Stimulated activated CD4-positive, alpha-beta T cell treated with anti-CD3 and anti-CD28 coated beads, Interleukin-1b, Interleukin-23, amount 100 ng/mL, for 48 hours (primary cell): Measurements from ENCODE around the gene ANKS1B.
"Not testable (repeated sequence)": the region's sequence is repeated elsewhere in the genome, so short reads cannot be mapped to it uniquely, and the experiment has no call there.

Experiments
- DNase-seq: peaks from one replicate; pipeline ENCODE4 v3.0.0-alpha.2; 2020

The ANKS1B gene

DNA sequence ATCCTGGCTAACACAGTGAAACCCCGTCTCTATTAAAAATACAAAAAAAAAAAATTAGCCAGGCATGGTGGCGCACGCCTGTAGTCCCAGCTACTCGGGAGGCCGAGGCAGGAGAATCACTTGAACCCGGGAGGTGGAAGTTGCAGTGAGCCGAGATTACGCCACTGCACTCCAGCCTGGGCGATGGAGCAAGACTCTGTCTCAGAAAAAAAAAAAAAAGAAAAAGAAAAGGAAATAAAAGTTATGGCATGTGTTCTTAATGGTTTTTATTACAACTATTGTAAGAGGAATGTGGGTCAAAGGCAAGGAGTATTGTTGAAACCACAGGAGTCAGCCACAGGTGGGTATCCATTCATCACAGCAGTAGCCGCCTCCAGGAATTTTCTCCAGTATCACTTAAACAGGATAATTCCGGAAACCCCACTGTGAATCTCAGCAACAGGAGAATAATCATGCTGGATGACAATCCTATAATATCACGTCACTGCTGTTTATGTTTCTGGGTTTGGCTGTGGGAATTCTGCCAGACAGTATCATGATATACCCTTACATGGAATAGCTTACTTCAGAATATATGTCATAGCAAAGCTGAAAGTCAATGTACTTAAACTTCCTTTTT lies 1147.5 kb downstream of the ANKS1B start:
- not testable (repeated sequence) for DNase-seq

GRCh38 chr12:98830657-98831056 lies 1154.1 kb downstream of the ANKS1B start:
- no peak for DNase-seq

- DNase-seq = no peak
Measured at GRCh38 chr12:98828802-98829600, 1155.7 kb downstream of the ANKS1B start.

- no peak for DNase-seq
Measured at GRCh38 chr12:98823012-98823411, 1161.7 kb downstream of the ANKS1B start.

DNA sequence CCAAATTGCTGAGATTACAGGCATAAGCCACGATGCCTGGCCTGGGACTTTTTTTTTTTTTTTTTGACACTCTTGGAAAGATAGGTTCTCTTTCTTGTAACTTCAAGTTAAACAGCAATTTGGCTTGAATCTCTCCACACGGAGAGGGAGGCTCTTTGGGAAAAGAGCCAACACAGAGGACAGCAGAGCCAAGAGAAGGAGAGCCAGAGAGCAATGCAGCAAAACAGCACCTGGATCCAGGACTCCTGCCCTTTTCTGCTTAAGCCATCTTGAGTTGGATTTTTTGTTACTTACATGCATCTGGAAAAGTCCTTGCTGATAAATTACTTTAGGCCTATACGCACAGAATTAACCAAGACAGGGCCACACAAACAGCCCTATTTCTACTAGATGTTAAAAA lies 1162.9 kb downstream of the ANKS1B start:
- no peak for DNase-seq

DNA sequence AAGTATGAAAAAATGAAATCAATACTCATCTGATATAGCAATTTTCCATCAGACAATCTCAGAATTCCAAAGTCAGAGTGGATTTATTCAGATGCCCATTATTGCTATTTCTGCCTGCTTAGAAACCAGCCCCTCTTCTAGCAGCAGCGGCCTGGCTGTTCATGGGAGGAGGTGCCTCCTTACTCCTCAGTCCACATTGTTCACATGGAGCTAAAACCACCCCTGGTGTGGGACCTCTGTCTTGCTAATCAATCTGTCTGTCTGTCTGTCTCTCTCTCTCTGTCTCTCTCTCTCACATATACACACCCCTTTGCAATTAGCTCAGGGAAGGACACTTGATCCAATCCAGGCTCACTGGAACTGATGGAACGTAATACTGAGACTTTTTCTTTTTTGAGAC lies 1163.5 kb downstream of the ANKS1B start:
- DNase-seq = no peak

DNA sequence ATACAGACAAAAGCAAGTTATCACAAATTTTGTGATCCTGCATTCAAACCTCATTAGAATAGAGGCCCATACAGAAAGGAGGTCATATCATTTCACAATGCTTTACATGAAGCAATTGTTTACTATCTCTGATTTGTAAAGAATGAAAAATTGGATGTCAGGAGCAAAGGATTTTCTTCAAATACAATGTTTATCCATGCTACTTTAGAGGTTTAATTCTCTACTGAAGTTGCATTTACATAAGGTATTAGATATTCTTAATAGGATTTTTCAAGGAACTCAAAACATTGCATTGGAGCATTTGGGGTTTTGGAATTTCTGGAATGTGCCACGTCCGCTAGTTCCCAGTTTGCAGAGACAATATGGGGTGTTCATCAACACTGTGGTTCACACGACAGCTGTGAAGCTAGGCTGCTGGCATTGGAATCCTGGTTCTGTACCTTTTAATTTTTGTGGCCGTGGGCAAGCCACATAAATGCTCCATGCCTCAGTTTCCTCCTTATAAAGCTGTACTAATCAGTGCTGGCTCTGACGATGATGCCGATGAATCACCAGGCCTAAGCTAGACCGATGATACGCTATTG lies 1164.8 kb downstream of the ANKS1B start:
- DNase-seq = no peak

DNA sequence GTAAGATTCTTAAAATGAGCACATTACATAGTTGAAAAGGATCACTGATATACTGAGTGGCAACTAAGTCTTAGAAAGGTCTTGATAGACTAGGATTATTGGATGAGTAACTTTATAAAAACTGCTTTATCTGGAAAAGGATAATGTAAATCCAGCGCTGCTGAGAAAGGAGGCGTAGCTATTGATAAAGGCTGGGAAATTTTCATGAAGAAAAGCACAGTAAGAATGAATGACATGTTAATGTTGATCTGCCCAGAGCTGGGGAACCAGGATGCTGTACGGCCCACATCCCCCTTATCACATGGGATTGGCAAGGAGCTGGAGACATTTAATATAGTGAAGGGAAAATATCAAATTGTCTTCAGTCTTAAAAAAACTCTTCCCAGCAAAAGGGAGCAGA lies 1165.7 kb downstream of the ANKS1B start:
- no peak for DNase-seq

DNA sequence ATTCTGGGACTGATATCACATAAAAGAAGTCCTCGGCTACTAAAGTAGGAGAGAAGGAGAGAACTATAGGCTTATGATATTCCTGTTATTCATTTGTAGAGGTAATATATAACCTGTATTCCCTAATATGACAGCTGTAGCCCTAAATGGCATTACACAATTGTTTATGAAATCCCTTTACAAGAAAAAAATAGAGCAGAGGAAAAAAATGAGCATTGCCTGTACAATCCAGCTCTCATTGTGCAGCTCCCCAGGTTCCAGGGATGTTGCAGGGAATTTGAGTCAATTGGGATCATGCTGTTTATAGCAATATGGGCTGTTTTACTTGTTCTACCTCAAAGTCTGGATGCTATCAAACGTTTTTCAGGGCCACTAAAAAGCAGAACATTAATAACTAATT lies 1166.5 kb downstream of the ANKS1B start:
- DNase-seq = no peak

GRCh38 chr12:98817742-98818141 lies 1167.0 kb downstream of the ANKS1B start:
- no peak for DNase-seq

- no peak for DNase-seq
Measured at GRCh38 chr12:98816720-98817119, 1168.0 kb downstream of the ANKS1B start.

DNA sequence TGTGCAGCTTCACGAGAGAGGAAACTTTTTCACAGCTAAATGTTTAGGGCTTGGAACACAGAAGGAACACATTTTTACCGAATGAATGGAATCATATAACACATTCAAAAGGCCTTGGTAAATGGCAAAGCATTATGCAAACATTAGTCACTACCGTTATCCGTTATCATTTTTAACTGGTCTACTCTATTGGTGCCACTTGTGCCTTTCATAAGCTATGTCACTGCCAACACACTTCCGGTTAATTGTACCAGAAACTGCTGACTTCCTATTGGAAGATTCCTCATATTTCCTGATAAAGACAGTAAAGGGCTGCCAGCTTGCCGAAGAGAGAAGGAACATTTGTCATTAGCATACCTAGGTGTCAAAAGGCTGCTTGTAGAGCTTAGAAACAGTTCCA lies 1170.5 kb downstream of the ANKS1B start:
- no peak for DNase-seq

- no peak for DNase-seq
Measured at GRCh38 chr12:98812225-98812624, 1172.5 kb downstream of the ANKS1B start.

DNA sequence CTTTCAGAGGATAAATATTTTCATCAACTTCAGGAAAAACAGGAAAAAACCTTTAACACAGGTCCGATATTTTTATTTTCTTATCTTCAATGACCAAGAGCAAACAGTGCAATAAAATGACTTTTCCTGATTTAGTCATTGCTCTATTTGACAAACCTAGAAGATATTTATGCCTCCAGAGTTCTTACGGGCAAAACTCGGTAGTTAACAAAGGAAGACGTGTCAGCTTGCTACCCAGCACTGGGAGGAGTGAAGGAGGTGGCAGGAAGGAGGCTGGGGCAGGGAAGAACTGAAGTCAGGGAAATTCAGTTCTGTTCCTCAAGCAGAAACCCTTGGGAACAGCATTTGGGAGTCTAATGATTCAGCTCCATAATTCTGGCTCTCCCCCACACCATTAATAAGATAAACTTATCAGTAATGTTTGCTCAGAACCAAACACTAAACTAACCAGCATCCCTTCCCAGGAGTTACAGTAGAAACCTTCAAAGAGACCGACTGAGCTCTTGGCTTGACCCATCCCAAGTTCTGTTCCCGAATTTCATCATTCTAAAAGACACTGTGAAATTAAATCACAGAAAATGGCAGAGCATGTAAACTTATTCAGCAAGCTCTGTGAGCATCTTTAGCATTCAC lies 1176.4 kb downstream of the ANKS1B start:
- no peak for DNase-seq

DNA sequence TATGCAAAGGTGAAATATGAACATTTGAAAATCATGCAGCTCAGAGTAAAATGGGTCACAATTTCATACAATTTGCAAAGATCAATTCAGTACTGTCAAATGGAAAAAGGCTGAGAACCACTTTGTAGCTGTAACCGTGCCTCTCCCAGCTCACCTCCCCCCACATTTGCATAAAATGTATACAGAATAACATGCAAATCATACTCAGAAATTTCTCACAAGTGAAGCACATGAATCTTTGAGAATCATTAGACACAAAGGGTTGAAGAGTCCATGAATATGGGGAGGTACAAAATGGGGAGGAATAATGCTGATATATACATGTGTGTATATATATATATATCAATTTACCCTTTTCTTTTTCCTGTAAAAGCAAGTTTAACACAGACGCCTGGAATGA lies 1177.5 kb downstream of the ANKS1B start:
- no peak for DNase-seq

- DNase-seq = no peak
Measured at GRCh38 chr12:98803468-98804209, 1181.1 kb downstream of the ANKS1B start.

- no peak for DNase-seq
Measured at GRCh38 chr12:98799822-98800221, 1184.9 kb downstream of the ANKS1B start.

DNA sequence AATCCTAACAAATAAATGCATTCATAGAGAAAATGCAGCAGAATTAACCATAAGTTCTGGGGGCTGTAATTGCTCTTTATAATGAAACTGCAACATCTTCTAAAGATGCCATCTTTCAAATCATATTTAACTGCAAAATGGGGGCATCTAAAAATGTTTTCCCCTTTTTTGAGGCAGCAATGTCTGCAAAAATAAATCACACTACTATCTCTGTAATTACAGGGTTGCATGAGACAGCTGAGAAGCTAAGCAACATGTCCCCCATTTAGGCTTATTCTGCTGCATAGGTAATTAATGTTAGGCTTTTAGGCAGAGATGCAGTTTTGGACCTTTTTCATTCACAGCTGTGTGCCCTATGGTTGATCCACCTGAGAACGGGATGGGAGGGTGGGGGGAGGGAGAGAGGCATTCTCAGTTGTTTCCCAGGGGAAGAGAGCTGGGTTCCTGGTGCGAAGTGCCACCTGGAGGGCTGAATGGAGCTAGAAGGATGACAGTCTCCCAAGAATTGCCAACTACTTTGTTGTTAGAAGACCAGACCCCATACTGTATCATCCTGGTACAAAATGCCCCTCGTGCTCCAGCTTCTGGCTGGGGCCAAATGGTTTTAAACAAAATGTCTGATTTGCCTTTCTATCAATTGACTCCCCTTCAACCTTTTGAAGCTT lies 1185.5 kb downstream of the ANKS1B start:
- no peak for DNase-seq

- no peak for DNase-seq
Measured at GRCh38 chr12:98797200-98797599, 1187.5 kb downstream of the ANKS1B start.

- no peak for DNase-seq
Measured at GRCh38 chr12:98796745-98797144, 1188.0 kb downstream of the ANKS1B start.

DNA sequence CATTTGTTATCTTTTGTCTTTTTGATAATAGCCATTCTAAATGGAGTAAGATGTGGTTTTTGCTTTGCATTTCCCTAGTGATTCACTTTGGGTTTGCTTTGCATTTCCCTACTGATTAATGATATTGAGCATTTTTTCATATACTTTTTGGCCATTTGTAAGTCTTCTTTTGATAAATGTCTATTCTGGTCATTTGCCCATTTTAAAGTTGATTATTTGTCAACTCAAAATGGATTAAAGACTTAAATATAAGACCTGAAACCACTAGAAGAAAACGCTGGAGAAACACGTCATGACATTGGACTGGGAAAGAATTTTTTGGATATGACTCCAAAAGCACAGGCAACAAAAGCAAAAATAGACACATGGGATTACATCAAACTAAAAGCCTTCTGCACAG lies 1191.6 kb downstream of the ANKS1B start:
- no peak for DNase-seq

DNA sequence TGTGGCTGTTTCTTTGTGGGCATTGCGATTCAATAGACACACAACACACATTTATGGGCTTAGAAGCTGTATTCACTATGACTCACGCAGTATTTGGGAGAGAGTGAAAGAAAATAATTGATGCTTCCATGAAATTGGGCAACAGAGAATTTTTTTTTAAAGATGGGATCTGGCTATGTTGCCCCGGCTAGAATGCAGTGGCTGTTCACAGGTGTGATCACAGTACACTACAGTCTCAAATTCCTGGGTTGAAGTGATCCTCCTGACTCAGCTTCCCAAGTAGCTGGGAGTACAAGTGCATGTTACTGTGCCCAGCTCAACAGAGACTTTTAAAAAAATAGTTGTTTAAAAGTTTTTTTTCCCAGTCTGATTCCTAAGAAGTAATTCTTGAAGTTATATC lies 1193.3 kb downstream of the ANKS1B start:
- DNase-seq = no peak

GRCh38 chr12:98788396-98788795 lies 1196.3 kb downstream of the ANKS1B start:
- no peak for DNase-seq
